ENCODE results near the gene NF2.
"Not testable (repeated sequence)": the region's sequence is repeated elsewhere in the genome, so short reads cannot be mapped to it uniquely, and the experiment has no call there.

The NF2 gene

DNA sequence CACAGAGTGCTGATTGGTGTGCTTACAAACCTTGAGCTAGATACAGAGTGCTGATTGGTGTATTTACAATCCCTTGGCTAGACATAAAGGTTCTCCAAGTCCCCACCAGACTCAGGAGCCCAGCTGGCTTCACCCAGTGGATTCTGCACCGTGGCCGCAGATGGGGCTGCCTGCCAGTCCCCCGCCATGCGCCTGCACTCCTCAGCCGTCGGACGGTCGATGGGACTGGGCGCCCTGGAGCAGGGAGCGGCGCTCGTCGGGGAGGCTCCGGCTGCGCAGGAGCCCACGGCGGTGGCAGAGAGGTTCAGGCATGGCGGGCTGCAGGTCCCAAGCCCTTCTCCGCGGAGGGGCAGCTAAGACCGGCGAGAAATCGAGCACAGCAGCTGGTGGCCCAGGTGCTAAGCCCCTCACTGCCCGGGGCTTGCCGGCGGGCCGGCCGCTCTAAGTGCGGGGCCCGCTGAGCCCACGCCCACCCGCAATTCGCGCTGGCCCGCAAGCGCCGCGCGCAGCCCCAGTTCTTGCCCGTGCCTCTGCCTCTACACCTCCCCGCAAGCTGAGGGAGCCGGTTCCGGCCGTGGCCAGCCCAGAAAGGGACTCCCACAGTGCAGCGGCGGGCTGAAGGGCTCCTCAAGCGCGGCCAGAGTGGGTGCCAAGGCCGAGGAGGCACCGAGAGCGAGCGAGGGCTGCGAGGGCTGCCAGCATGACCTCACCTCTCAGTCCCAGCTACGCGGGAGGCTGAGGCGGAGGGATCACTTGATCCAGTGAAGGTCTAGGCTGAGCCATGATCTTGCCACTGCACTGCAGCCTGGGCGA lies 5.4 kb upstream of the NF2 start:
- DNase-seq = not testable (repeated sequence)

DNA sequence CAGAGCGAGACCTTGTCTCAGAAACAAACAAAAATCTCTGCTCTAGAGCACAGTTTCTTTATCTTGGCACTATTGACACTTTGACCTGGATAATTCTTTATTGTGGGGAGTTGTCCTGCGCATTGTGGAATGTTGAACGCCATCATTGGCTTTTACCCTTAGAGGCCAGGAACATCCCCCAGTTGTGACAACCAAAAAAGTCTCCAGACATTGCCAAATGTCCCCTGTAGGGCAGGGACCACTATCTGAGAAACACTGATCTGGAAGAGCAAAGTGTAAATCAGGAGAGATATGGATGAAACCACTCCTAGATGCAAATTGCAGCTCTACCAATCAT lies 4.8 kb upstream of the NF2 start:
- DNase-seq = no peak

DNA sequence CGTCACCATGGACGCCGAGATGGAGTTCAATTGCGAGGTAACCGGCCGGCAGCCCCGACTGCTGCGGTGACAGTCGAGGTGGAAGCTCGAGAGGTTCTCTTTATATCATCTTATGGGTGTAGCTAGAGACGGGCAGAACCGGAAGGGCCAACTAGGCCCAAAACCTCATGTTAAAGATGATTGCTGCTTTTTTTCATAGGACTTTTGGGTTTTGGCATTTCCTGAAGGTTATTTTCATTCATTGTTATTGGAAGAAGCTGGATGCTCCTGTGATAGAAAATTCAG lies 585 bp downstream of the NF2 start:
- peak; percentile 67 for DNase-seq

DNA sequence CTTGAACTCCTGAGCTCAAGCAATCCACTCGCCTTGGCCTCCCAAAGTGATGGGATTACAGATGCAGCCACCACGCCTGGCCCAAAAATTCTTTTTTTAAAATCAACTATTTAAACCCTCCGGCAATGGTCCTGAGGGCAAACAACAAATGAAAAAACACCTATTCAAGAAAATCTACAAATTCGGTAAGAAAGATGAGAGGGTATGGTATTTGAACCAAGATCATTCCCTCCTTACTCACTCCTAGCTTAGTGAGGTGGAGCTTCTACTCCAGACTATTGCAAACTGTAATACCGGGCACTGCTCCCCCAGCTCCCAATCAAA lies 2.1 kb downstream of the NF2 start:
- DNase-seq = no peak

DNA sequence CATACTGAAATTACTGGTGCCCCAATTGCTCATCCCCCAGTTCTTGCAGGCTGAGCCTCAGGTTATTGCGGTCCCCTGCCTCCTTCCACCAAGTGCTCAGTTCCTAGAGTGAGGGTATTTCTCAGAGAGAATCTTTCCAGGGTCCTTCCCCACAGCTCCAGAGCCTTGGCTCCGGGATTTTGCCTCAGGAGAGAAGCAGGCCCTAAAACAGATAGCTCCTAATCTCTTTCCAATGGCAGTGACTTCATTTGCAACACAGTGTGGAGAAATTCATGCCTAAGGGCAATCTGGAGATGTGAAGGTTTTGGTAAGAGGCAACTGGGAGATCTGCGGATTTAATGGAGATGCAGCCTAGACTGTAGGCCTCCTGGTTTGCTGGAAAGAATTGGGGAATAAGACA lies 2.9 kb downstream of the NF2 start:
- DNase-seq = no peak

DNA sequence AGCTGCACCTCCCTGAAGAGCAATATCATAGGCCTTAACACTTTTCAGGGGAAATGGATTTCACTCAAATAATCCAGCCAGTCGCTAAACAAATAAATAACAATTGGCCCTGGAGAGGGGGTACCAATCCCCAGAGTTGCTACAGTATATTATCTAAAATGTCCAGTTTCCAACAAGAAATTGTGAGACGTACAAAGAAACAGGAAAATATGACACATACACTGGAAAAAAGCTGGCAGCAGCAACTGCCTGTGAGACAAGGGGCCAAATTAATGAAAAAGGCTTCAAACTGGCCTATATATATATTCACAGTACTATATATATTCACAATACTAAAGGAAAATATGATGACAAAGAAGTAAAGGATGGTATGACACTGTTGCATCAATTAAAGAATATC lies 4.0 kb downstream of the NF2 start:
- no peak for DNase-seq

DNA sequence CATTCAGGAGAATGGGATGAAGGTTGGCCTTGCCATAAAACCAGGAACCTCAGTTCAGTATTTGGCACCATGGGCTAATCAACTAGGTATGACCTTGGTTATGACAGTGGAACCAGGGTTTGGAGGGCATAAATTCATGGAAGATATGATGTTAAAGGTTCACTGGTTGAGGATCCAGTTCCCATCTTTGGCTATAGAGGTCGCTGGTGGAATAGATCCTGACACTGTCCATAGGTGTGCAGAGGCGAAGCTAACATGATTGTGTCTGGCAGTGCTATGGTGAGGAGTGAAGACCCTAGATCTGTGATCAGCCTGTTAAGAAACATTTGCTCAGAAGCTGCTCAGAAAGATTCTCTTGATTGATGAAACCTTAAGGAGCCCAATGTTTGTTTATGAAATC lies 5.7 kb downstream of the NF2 start:
- no peak for DNase-seq

DNA sequence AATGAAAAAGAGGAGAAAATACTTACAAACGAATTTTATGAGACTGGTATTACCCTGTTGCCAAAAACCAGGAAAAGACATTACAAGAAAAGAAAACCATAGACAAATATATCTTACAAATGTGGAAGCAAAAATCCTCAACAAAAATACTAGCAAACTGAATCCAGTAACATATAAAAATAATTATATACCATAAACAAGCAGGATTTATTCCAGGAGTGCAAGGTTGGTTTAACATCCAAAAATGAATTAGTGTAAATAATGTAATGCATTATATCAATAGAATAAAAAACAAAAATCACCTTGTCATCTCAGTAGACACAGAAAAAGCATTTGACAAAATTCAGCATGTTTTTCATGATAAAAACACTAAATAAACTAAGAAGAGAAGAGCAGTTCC lies 7.3 kb downstream of the NF2 start:
- DNase-seq = no peak

DNA sequence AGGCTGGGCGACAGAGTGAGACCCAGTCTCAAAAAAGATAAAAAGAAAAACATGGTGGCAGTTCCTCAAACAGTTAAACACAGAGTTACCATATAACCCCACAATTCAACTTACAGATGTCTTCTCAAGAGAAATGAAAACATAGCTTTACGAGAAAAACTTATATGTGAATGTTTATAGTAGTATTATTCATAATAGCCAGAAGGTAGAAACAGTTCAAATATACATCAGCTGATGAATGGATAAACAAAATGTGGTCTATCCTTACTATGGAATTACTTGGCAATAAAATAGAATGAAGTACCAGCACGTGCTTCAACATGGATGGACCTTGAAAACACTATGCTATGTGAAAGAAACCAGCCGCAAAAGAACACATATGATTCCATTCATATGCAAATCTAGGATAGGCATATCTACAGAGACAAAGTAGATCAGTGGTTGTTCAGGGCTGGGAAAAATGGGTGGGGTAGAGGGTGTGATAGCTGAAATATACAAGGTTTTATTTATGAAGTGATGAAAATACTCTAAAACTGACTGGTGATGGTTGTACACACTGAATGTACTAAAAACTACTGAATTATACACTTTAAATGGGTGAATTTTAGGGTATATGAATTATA lies 12.4 kb downstream of the NF2 start:
- no peak for DNase-seq

DNA sequence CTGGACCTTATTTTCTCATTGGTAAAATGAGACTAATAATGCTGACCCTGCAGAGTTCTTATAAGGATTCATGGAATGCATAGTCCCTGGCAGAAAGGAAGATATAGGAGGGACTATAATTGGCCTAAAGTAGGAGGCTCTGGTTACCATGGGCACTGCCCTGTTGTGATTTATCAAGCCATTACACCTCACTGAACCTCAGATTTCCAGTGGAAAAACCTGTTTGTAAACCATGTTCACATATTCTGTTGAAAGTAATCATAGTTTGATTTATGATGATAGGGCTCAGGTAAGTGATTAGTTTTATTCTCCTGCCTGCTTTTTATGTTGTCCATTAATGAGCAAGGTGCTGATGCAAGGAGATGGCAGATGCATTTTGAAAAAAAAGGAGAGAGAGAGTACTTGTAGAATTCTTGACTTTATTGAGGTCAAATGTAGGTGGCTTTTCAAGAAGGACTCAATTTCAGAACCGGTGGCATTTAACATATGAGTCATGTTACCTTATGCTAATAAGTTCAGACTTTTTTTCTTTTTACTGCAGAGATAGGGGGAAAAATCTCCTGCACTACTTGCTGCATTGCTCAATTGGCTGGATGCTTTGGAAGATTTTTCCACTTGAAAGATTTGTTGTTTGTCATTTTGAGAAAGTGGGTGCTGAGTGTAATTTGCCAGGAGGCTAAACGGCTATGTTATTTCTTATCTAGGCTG lies 14.6 kb downstream of the NF2 start:
- no peak for DNase-seq

DNA sequence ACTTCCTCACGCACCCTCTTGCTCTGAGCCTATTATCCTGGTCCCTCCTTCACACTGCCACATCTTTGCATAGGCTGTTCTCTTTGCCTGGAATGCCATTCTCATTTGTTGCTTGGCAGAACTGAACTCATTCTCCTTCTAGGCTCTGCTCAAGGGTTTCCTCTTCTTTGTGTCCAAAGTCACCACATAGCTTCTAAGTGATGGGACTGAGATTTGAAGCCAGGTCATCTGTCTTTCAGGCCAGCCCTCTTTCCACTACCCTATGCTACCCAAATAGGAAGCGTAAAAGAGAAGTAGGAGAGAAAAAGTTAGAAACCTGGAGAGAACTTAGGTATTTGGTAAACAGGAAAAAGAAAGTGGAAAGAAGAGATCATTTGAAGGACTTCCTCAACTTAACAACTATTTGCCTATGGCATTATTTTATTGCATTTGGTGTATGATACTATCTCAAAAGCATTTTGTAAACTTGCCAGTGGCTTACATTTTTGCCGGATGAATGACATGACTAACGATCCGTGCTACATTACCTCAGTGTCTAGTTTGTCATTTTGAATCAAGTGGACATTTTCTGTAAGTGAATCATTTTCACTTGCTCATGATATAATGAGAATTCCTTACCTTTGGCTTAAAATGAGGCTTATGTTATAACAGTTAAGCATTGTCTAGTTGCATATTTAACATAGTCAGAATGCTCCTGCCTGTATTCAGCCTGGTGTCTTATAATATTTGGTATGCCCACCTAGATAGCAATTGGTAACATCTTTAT lies 18.5 kb downstream of the NF2 start:
- peak; percentile 47 for DNase-seq

DNA sequence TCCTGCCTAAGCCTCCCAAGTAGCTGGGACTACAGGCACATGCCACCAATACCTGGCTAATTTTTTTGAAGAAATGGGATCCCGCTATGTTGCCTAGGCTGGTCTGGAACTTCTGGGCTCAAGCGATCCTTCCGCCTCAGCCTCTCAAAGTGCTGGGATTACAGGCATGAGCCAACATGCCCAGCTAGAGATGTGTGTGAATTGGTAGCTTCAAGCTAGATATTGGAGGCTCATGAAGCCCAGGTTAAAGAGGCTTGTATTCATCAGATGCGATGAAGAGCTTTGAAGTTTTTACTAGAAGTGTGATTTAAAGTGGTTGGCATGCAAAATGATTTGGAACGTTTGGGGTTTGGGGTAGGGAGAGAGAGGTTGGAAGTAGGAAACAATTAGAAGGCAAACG lies 19.6 kb downstream of the NF2 start:
- no peak for DNase-seq

DNA sequence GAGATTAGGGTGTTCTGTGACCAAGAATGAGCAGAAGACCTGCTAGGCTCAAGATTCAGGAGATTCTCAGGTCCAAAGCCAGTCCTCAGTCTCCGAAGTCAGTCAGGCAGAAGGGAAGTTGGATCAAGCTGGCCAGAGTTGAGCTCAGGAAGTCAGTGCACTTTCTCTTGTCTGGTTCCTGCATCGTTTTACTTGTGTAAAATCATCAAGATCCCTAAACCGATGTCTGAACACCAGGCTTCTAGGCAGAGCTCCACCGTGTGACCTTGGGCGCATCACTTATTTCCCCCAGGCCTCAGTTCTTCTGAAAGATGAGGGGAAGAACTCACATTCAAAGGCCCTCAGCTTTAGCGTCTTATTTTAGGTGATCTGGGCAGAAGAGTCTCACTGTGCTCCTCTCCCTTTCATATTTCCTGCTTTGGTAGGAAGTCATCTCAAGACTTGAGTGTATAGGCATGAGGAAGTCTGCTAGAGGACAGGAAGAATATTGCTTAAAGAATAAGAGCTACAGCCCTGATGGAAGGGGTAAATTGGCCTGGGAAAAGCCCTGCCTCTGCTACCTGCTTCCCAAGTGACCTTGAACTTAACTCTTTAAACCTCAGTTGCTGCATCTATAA lies 20.2 kb downstream of the NF2 start:
- DNase-seq = no peak

DNA sequence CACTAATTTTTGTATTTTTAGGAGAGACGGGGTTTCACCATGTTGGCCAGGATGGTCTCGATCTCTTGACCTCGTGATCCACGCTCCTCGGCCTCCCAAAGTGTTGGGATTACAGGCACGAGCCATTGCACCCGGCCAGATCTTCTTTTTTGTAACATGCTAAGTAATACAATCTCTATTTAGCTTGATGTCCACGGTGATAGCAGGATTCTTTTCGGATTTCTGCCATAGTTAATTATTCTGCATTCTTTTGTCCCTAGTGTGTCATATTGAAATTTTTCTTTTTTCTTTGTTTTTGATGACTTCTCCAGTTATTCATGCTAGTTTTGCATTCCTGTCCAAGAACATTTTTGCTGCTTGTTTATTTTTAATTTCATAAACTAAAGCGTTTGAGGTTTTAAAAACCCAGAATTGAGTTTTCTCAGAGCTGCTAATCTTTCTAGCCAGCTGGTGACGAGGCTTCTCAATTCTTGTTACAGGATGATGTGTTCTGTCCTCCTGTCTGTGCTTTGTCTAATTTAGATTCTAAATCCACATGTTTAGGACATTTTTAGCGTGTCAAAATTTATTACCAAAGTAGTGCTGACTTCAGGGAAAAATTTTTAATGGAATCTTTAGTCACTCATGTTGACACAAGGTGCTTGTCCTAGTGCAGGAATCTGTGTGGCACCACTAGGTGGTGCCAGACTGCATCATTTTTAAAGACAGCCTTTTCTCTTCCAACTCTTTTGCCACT lies 21.8 kb downstream of the NF2 start:
- DNase-seq = peak; percentile 82

DNA sequence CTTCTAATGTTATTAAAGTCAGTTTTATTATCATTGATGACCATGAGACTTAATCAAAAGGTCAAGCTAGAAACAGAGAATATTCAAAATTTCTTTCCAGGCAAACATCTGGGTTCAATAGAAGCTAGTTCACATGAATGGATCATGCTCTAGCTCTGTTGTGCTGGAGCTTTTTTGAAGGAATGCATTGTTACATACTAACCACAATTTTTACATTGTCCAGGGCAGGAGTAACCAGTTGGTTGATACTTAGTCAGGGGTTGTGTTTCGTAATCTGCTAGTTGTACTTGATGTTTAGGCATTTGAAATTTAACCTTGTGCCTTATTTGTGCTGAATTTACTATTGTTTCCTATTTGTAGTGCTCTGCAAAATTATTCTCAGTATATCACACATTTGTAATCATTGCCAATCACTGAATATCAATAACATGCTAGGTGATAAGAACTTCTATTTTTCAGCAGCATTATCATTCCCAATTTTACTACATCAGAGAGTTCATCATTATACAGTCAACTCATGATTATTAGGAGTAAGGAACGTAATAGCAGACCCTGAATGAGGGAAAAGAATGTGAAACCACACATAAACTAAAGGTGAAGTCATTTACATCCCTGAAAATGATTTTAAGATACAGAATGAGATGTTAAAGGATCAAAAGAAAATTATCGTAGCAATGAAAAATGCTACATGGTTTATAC lies 23.2 kb downstream of the NF2 start:
- peak; percentile 34 for DNase-seq

DNA sequence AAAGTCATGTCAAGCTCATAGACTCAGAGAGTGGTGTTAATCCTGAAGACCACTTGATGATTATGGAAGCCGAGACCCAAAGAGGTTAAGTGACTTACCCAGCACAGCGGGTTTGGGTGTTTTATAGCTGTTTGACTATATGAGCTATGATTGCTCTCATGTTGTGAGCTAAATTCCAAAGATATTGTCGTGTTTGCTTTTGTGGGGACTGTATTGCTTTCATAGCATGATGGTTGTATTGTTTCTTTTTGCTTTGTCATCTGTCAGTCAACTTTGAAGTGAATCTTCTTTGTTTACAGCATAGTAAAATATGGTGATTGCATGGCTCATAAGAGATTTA lies 23.7 kb downstream of the NF2 start:
- no peak for DNase-seq

DNA sequence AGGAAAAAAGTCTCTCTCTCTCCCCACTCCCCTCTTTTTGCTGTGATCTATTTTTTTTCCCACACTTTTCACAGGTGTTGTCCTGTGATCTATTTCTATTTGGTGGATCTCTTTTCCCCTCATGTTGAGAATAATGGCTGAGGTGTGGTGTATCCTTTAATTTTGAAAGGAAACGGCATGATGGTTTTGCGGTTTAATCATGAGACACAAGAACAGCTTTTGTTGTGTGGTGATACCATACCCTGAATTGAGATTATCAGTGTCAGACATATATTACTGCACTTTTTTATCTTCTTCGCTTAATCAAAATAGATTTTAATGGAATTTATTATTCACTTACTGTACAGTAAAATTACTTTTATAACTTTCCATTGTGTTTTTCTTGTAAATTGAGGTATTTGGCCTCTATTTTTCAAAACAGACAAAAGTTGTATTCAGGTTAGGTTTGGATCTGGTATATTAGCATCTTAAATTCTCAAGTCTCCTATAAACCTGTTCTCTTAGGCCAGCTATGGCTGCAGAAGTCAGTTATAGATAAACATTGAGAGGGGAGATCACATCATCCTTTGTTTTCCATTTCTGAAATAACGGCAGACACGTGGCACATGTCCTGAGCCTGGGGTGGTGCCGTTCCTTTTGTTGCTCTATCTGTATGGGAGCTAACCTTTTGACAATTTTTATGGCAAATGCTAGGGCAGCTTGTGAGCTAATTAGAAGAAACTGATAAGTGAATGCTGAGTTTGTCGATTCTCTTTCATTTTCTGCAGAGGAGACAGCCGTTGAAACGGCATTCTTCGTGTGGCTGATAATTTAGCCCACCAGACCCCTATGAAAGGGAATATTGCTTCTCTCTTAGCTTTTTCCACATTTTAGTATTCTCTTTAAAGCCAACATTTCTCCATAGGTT lies 25.8 kb downstream of the NF2 start:
- peak; percentile 80 for DNase-seq

DNA sequence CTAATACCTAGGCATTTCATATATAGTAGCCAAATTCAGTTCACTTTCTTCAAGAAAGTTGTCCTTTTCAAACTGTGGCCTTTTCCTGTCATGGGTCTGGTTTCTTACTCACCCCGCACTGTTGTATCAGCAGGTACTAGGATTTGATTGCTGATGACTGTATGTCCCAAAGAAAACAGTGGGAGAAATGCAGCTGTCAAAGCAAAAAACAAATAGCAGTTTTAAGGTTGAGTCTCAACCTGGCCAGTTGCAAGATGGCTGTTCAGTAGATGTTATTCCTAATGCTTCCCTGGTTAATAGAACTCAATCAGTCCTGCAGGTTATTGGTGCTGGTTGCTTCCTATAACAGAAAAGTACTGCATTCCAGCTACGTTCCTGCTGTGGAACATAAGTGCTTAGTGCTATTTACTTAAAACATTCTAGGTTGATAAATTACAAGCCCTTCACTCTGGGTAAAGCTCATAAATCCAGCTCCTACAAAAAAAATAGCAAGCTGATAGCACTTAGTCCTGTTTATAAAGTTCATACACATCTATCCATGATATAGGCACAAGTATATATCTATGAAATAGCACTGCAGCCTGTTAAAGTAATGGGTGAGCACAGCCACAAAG lies 26.6 kb downstream of the NF2 start:
- DNase-seq = no peak

DNA sequence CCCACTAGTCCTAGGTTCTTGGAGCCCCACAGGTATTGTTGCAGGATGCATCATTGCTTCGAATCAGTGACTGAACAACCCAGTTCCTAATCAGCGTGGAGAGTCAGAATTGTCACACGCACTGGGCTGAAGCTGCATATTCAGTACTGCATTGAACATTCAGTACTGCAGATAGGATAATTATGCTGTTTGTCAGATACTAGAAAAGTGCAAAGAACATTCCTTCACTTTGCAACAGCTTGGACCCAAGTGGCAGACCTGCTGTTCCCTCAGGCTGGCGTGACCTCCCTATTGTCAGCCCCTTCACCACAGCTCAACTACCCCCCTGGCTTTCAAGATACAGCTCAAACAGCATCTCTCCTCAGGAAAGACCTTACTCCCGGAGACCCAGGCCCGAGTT lies 27.6 kb downstream of the NF2 start:
- no peak for DNase-seq

DNA sequence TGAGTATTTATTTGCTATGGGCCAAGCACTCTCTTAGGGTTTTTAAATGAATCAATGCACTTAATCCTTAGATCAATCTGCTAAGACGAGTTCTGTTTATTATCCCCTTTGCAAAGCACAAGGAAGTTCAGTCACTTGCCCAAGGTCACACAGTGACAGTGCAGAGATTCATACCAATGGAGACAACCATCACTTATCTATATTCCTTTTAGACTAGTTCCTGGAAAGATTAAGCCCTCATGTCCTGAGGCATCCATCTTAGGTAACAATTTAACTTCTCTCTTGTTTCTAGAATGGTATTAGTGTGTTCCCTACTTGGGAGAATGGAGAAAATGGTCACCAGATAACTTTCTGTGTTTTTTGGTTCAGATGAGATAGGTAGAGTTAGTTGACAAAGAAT lies 28.3 kb downstream of the NF2 start:
- no peak for DNase-seq

DNA sequence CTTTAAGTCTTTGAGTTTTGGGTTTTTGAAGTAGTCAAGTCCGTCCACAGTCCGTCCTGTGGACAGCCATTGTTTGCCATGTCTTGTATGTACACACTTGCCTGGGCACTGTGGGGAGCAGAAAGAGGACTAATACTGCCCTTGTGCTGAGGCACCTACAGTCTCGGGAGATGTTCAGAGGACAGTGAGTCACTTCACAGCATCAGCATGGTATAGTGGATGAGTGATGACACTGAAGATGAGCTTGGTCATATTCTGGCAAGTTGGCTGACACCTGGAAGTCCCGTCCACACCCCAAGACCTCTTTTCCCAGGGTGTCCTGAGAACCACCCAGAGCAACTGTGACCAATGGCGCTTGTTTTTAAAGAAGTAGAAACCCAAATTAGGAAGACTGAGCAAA lies 29.2 kb downstream of the NF2 start:
- DNase-seq = no peak
